ENCODE data around the gene ATIC.

DNA sequence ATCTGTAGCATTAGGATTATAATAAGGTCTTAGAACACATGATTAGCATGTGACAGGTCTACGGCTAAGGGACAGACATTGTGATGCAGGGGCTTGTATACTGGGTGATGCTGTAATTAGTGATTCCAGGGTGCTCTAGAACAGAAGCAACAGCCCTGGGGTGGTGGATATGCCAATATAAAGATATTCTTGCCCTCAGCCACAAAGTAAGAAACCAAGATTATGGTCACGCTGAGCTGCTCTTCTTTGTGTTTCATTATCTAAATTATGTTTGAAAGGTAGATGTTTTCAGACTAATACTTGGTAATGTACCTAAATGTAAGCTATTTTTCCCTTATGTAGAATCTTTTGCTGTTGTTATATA lies 78.7 kb downstream of the ATIC start:
- TF ChIP-seq, protein P1, sequence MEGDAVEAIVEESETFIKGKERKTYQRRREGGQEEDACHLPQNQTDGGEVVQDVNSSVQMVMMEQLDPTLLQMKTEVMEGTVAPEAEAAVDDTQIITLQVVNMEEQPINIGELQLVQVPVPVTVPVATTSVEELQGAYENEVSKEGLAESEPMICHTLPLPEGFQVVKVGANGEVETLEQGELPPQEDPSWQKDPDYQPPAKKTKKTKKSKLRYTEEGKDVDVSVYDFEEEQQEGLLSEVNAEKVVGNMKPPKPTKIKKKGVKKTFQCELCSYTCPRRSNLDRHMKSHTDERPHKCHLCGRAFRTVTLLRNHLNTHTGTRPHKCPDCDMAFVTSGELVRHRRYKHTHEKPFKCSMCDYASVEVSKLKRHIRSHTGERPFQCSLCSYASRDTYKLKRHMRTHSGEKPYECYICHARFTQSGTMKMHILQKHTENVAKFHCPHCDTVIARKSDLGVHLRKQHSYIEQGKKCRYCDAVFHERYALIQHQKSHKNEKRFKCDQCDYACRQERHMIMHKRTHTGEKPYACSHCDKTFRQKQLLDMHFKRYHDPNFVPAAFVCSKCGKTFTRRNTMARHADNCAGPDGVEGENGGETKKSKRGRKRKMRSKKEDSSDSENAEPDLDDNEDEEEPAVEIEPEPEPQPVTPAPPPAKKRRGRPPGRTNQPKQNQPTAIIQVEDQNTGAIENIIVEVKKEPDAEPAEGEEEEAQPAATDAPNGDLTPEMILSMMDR (IDR thresholded peaks at IDR 0.05), result no peak
- TF ChIP-seq POLR2A (IDR thresholded peaks at IDR 0.05), result no peak
